Measurements from ENCODE around the gene MAG. TPM values are rescaled to one million over a fixed set of nuclear protein-coding genes. Genes with fewer than 3 reads are reported as not detected.

MAG gene
- total and polyA plus RNA-seq, 10 of the 15 experiments (the other 5 are each of a cell fraction or from before 2014, with no cell fraction given) = 0.03 to 0.82 (median 0.17) TPM; not detected in 2

DNA sequence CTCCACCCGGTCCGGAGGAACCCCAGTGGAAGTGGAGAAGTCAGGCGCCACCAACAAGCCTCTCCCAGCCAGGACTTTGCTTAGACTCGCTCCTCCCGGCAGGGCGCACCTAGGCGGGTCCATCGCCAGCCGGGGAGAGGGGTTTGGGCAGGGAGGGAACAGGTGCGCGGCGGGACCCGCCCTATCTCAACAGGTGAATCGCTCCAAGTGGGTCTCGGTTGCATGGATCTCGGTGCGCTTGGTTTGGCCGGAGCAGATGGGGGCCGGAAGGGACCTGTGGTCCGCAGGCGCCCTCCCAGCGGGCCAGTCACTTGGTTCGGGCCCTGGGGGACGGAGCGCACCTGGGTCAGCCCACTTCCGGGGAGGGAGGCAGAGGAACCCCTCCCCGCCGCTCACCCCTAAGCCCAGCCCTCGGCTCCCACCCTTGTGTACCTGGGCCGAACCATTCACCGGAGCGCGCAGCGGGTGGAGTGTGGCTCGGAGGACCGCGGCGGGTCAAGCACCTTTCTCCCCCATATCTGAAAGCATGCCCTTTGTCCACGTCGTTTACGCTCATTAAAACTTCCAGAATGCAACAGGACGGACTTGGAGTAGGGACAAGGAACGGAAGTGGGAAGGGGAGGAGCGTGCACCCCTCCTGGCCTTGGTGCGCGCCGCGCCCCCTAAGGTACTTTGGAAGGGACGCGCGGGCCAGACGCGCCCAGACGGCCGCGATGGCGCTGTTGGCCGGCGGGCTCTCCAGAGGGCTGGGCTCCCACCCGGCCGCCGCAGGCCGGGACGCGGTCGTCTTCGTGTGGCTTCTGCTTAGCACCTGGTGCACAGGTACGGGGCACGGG lies 43.4 kb upstream of the MAG start, which contains the start of gene LSR (continued):
- TF ChIP-seq NR2F1 (conservative IDR thresholded peaks at IDR 0.05) (no peak; the same call in none of the 2 replicates), POU2F2 (IDR thresholded peaks at IDR 0.05; ENCODE audit: borderline replicate concordance, low read depth, low read length) (peak; percentile 95), CUX1 (IDR thresholded peaks at IDR 0.05; ENCODE audit: insufficient replicate concordance, low read depth, low read length) (no peak), USF2 (IDR thresholded peaks at IDR 0.05; ENCODE audit: borderline replicate concordance, low read depth, low read length) (no peak), RB1 (IDR thresholded peaks at IDR 0.05; ENCODE audit: borderline replicate concordance) (peak; percentile 90; the same call in 1 of the 2 replicates), STAT3 (IDR thresholded peaks at IDR 0.05; ENCODE audit: low read depth, low read length) (no peak), NRF1 (conservative IDR thresholded peaks at IDR 0.05; ENCODE audit: low read depth, low read length) (no peak), SMAD1 (IDR thresholded peaks at IDR 0.05; ENCODE audit: low read depth, partially characterized antibody) (no peak), SMC3 (IDR thresholded peaks at IDR 0.05; ENCODE audit: borderline replicate concordance, low read length) (no peak), ZSCAN29 (IDR thresholded peaks at IDR 0.05) (no peak), MEF2B (IDR thresholded peaks at IDR 0.05; ENCODE audit: partially characterized antibody, poor library complexity, severe bottlenecking) (no peak), E4F1 (IDR thresholded peaks at IDR 0.05; ENCODE audit: borderline replicate concordance, partially characterized antibody) (peak; percentile 79), TBL1XR1 (IDR thresholded peaks at IDR 0.05; ENCODE audit: low read depth, low read length) (0 out of 2 replicates have a peak, but pooled peaks have one; percentile 11), RCOR1 (conservative IDR thresholded peaks at IDR 0.05; ENCODE audit: low read depth, low read length) (no peak), CBFB (IDR thresholded peaks at IDR 0.05; ENCODE audit: low read depth) (peak; percentile 49), HDGF (IDR thresholded peaks at IDR 0.05) (peak; percentile 87), ZZZ3 (IDR thresholded peaks at IDR 0.05; ENCODE audit: control insufficient read depth, insufficient read length, low read depth) (no peak), CHD2 (IDR thresholded peaks at IDR 0.05; ENCODE audit: borderline replicate concordance, low read depth, low read length) (0 out of 2 replicates have a peak, but pooled peaks have one; percentile 12), NFYA (IDR thresholded peaks at IDR 0.05; ENCODE audit: borderline replicate concordance, low read depth, low read length) (no peak)

All from GM12878 (cell line).